ENCODE measurements around the gene MID1IP1.

Gene MID1IP1

GRCh38 chrX:38807873-38808272, 6.6 kb downstream of the MID1IP1 start:
- no peak overlapping the region for H3K4me3 ChIP-seq (ENCODE audit: low read depth, low read length)
- DNase-seq (ENCODE audit: low read depth): no peak

- no peak for DNase-seq (ENCODE audit: low read depth)
- no peak overlapping the region for H3K4me3 ChIP-seq (ENCODE audit: low read depth, low read length)
Measured at GRCh38 chrX:38811515-38812243, 10.4 kb downstream of the MID1IP1 start.

GRCh38 chrX:38816155-38816554, 14.9 kb downstream of the MID1IP1 start:
- DNase-seq (ENCODE audit: low read depth): no peak
- H3K4me3 ChIP-seq (ENCODE audit: low read depth, low read length): no peak overlapping the region

GRCh38 chrX:38817004-38817703, 15.9 kb downstream of the MID1IP1 start:
- no peak for DNase-seq (ENCODE audit: low read depth)
- no peak overlapping the region for H3K4me3 ChIP-seq (ENCODE audit: low read depth, low read length)

GRCh38 chrX:38819163-38819562, 17.9 kb downstream of the MID1IP1 start:
- no peak overlapping the region for H3K4me3 ChIP-seq (ENCODE audit: low read depth, low read length)
- DNase-seq (ENCODE audit: low read depth): no peak

GRCh38 chrX:38819709-38820108, 18.4 kb downstream of the MID1IP1 start:
- DNase-seq (ENCODE audit: low read depth): no peak
- no peak overlapping the region for H3K4me3 ChIP-seq (ENCODE audit: low read depth, low read length)

- no peak for DNase-seq (ENCODE audit: low read depth)
- no peak overlapping the region for H3K4me3 ChIP-seq (ENCODE audit: low read depth, low read length)
Measured at GRCh38 chrX:38820751-38821150, 19.5 kb downstream of the MID1IP1 start.

- H3K4me3 ChIP-seq (ENCODE audit: low read depth, low read length): no peak overlapping the region
- DNase-seq (ENCODE audit: low read depth): no peak
Measured at GRCh38 chrX:38824176-38824575, 22.9 kb downstream of the MID1IP1 start.

- H3K4me3 ChIP-seq (ENCODE audit: low read depth, low read length): no peak overlapping the region
- no peak for DNase-seq (ENCODE audit: low read depth)
Measured at GRCh38 chrX:38831949-38832348, 30.7 kb downstream of the MID1IP1 start.

- no peak overlapping the region for H3K4me3 ChIP-seq (ENCODE audit: low read depth, low read length)
- no peak for DNase-seq (ENCODE audit: low read depth)
Measured at GRCh38 chrX:38837389-38837788, 36.1 kb downstream of the MID1IP1 start.

GRCh38 chrX:38839277-38839676, 38.0 kb downstream of the MID1IP1 start:
- no peak for DNase-seq (ENCODE audit: low read depth)
- H3K4me3 ChIP-seq (ENCODE audit: low read depth, low read length): no peak overlapping the region

GRCh38 chrX:38839944-38840343, 38.7 kb downstream of the MID1IP1 start:
- no peak for DNase-seq (ENCODE audit: low read depth)
- H3K4me3 ChIP-seq (ENCODE audit: low read depth, low read length): no peak overlapping the region

- DNase-seq (ENCODE audit: low read depth): no peak
- no peak overlapping the region for H3K4me3 ChIP-seq (ENCODE audit: low read depth, low read length)
Measured at GRCh38 chrX:38841750-38842149, 40.5 kb downstream of the MID1IP1 start.

- no peak overlapping the region for H3K4me3 ChIP-seq (ENCODE audit: low read depth, low read length)
- DNase-seq (ENCODE audit: low read depth): no peak
Measured at GRCh38 chrX:38845426-38845825, 44.2 kb downstream of the MID1IP1 start.

- DNase-seq (ENCODE audit: low read depth): no peak
- H3K4me3 ChIP-seq (ENCODE audit: low read depth, low read length): no peak overlapping the region
Measured at GRCh38 chrX:38847206-38847902, 46.1 kb downstream of the MID1IP1 start.

GRCh38 chrX:38847903-38848230, 46.6 kb downstream of the MID1IP1 start:
- H3K4me3 ChIP-seq (ENCODE audit: low read depth, low read length): no peak overlapping the region
- DNase-seq (ENCODE audit: low read depth): no peak

GRCh38 chrX:38848671-38849455, 47.6 kb downstream of the MID1IP1 start:
- no peak for DNase-seq (ENCODE audit: low read depth)
- no peak overlapping the region for H3K4me3 ChIP-seq (ENCODE audit: low read depth, low read length)

- H3K4me3 ChIP-seq (ENCODE audit: low read depth, low read length): no peak overlapping the region
- no peak for DNase-seq (ENCODE audit: low read depth)
Measured at GRCh38 chrX:38850807-38851544, 49.7 kb downstream of the MID1IP1 start.

GRCh38 chrX:38854305-38854704, 53.0 kb downstream of the MID1IP1 start:
- no peak for DNase-seq (ENCODE audit: low read depth)
- no peak overlapping the region for H3K4me3 ChIP-seq (ENCODE audit: low read depth, low read length)

Measured in skeletal muscle cell (primary cell).